Gastrocnemius medialis (tissue), 4 donors: ENCODE data around the gene CALML4.

Source experiments
- POLR2A ChIP-seq, 2 donors: fragments of 450-650 bp; IDR thresholded peaks; one replicate each; pipeline ENCODE4 v1.6.1; 2017; ENCODE audit warnings: antibody characterized with exemption in 2 of 2, mild to moderate bottlenecking in 2 of 2, moderate library complexity in 2 of 2
- TF ChIP-seq, protein P1 (sequence below), 5 experiments: fragments of 450-650 bp in 3 of 5; fragments of 200-600 bp in 2 of 5; sonication (generic) in 2 of 5; IDR thresholded peaks in 4 of 5; conservative IDR thresholded peaks in 1 of 5; 1 replicate in 4 of 5; 2 replicates in 1 of 5; pipeline ENCODE4 v1.5.1; 2016 to 2019; ENCODE audit warnings: antibody characterized with exemption in 5 of 5, mild to moderate bottlenecking in 3 of 5, moderate library complexity in 3 of 5

DNA sequence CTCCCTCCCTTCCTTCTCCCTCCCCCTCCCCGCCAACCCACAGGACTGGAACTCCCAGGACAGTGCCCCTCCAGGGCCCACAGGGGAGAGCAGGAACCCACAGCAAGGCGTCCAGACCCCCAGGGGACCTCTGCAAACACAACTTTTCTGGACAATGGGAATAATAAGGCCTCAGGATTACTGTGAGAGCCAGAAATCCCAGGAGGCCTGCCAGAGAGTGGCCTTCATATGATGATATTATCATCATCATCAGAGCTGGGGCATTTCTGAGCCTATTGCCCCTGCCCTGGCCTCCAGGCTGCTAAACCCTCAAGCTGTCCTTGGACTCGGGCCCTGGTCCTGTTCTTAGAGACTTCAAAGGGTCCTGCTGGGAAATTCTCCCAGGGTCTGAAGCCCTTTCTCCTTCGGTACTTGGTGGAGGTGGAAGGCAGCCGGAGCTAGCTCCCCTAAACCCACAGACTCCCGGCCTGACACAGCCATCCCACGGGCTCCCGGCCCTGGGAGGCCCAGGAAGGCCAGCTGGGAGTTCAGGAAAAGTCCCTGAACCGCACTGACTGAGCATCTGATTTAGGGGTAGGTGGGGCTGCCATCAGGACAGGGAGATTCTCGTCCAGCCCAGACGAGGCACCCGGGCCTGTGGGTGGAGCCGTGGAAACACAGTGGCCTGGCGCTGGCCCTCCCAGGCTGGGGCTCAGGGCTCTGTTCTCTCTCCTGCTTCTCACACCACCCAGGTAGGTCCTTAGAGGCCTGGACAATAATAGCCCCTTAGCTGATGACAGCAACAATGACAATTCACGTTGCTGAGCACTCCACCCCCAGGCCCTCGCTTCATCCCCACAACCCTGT, 4.9 kb downstream of the CALML4 start:
- TF ChIP-seq, protein P1, sequence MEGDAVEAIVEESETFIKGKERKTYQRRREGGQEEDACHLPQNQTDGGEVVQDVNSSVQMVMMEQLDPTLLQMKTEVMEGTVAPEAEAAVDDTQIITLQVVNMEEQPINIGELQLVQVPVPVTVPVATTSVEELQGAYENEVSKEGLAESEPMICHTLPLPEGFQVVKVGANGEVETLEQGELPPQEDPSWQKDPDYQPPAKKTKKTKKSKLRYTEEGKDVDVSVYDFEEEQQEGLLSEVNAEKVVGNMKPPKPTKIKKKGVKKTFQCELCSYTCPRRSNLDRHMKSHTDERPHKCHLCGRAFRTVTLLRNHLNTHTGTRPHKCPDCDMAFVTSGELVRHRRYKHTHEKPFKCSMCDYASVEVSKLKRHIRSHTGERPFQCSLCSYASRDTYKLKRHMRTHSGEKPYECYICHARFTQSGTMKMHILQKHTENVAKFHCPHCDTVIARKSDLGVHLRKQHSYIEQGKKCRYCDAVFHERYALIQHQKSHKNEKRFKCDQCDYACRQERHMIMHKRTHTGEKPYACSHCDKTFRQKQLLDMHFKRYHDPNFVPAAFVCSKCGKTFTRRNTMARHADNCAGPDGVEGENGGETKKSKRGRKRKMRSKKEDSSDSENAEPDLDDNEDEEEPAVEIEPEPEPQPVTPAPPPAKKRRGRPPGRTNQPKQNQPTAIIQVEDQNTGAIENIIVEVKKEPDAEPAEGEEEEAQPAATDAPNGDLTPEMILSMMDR (IDR thresholded peaks at IDR 0.05 in 4 of 5, conservative IDR thresholded peaks at IDR 0.05 in 1 of 5), result no peak
- no peak for TF ChIP-seq POLR2A (IDR thresholded peaks at IDR 0.05)
